Measurements from ENCODE around the gene HIKESHI. TPM values are rescaled to one million over a fixed set of nuclear protein-coding genes. Genes with fewer than 3 reads are reported as not detected.

Gene HIKESHI
- total and polyA plus RNA-seq, 2 of the 13 experiments (the other 11 are each of a cell fraction or from before 2014, with no cell fraction given), result 67.8 to 74.8 TPM

DNA sequence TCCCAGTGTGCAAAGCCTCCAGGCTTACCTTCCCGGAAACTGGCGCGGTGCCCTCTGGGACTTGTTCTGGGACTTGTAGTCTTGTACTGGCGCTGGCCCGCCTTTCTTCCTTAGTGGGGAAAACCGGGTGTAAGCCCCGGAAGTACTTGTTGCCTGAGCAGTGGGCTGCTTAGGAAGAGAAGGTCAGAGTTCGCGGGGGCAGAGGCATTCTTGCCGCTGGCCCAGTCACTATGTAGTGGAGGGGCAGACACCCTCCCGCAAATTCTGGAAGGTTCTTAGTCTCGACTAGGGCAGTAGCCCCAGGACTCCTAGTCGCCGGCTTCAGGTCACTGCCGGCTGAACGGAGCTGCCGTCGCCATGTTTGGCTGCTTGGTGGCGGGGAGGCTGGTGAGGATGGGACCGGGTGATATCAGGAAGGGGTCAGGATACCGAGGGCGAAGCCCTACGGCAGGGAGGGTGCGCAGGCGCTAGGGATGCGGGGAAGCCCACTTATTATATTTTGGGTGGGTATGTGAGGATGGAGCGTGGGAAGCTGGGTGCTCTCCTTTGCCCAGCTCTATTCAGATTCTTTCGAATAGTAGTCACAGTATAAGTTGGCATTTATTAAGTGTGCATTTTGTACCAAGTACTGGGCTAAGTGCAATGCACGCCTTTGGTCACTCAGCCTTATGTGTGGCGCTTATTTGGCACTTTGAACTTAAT lies at the start of gene HIKESHI (continued):
- TF ChIP-seq, protein P1, sequence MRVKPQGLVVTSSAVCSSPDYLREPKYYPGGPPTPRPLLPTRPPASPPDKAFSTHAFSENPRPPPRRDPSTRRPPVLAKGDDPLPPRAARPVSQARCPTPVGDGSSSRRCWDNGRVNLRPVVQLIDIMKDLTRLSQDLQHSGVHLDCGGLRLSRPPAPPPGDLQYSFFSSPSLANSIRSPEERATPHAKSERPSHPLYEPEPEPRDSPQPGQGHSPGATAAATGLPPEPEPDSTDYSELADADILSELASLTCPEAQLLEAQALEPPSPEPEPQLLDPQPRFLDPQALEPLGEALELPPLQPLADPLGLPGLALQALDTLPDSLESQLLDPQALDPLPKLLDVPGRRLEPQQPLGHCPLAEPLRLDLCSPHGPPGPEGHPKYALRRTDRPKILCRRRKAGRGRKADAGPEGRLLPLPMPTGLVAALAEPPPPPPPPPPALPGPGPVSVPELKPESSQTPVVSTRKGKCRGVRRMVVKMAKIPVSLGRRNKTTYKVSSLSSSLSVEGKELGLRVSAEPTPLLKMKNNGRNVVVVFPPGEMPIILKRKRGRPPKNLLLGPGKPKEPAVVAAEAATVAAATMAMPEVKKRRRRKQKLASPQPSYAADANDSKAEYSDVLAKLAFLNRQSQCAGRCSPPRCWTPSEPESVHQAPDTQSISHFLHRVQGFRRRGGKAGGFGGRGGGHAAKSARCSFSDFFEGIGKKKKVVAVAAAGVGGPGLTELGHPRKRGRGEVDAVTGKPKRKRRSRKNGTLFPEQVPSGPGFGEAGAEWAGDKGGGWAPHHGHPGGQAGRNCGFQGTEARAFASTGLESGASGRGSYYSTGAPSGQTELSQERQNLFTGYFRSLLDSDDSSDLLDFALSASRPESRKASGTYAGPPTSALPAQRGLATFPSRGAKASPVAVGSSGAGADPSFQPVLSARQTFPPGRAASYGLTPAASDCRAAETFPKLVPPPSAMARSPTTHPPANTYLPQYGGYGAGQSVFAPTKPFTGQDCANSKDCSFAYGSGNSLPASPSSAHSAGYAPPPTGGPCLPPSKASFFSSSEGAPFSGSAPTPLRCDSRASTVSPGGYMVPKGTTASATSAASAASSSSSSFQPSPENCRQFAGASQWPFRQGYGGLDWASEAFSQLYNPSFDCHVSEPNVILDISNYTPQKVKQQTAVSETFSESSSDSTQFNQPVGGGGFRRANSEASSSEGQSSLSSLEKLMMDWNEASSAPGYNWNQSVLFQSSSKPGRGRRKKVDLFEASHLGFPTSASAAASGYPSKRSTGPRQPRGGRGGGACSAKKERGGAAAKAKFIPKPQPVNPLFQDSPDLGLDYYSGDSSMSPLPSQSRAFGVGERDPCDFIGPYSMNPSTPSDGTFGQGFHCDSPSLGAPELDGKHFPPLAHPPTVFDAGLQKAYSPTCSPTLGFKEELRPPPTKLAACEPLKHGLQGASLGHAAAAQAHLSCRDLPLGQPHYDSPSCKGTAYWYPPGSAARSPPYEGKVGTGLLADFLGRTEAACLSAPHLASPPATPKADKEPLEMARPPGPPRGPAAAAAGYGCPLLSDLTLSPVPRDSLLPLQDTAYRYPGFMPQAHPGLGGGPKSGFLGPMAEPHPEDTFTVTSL (CRISPR knock-in tag; IDR thresholded peaks at IDR 0.05; ENCODE audit: borderline replicate concordance), result no peak; the same call in 1 of the 2 replicates
- peak; percentile 81 for TF ChIP-seq PPARG (CRISPR knock-in tag; conservative IDR thresholded peaks at IDR 0.05)
- TF ChIP-seq, protein P2, sequence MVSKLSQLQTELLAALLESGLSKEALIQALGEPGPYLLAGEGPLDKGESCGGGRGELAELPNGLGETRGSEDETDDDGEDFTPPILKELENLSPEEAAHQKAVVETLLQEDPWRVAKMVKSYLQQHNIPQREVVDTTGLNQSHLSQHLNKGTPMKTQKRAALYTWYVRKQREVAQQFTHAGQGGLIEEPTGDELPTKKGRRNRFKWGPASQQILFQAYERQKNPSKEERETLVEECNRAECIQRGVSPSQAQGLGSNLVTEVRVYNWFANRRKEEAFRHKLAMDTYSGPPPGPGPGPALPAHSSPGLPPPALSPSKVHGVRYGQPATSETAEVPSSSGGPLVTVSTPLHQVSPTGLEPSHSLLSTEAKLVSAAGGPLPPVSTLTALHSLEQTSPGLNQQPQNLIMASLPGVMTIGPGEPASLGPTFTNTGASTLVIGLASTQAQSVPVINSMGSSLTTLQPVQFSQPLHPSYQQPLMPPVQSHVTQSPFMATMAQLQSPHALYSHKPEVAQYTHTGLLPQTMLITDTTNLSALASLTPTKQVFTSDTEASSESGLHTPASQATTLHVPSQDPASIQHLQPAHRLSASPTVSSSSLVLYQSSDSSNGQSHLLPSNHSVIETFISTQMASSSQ (IDR thresholded peaks at IDR 0.05; ENCODE audit: low read depth), result peak; percentile 43; the same call in 1 of the 2 replicates
- TF ChIP-seq, protein P2 (CRISPR knock-in tag; IDR thresholded peaks at IDR 0.05; ENCODE audit: borderline replicate concordance), result peak; percentile 71; the same call in 1 of the 2 replicates
- no peak for TF ChIP-seq HNRNPH1 (optimal IDR thresholded peaks at IDR 0.05; ENCODE audit: low read depth, low read length)
- no peak for TF ChIP-seq MED8 (CRISPR knock-in tag; IDR thresholded peaks at IDR 0.05; ENCODE audit: insufficient replicate concordance)
- no peak for TF ChIP-seq KLF9 (CRISPR knock-in tag; IDR thresholded peaks at IDR 0.05; ENCODE audit: low read depth)
- TF ChIP-seq ZNF530 (CRISPR knock-in tag; IDR thresholded peaks at IDR 0.05; ENCODE audit: low read depth), result no peak
- TF ChIP-seq, protein P3, sequence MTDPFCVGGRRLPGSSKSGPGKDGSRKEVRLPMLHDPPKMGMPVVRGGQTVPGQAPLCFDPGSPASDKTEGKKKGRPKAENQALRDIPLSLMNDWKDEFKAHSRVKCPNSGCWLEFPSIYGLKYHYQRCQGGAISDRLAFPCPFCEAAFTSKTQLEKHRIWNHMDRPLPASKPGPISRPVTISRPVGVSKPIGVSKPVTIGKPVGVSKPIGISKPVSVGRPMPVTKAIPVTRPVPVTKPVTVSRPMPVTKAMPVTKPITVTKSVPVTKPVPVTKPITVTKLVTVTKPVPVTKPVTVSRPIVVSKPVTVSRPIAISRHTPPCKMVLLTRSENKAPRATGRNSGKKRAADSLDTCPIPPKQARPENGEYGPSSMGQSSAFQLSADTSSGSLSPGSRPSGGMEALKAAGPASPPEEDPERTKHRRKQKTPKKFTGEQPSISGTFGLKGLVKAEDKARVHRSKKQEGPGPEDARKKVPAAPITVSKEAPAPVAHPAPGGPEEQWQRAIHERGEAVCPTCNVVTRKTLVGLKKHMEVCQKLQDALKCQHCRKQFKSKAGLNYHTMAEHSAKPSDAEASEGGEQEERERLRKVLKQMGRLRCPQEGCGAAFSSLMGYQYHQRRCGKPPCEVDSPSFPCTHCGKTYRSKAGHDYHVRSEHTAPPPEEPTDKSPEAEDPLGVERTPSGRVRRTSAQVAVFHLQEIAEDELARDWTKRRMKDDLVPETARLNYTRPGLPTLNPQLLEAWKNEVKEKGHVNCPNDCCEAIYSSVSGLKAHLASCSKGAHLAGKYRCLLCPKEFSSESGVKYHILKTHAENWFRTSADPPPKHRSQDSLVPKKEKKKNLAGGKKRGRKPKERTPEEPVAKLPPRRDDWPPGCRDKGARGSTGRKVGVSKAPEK (CRISPR knock-in tag; IDR thresholded peaks at IDR 0.05; ENCODE audit: borderline replicate concordance), result no peak
- TF ChIP-seq, protein P4, sequence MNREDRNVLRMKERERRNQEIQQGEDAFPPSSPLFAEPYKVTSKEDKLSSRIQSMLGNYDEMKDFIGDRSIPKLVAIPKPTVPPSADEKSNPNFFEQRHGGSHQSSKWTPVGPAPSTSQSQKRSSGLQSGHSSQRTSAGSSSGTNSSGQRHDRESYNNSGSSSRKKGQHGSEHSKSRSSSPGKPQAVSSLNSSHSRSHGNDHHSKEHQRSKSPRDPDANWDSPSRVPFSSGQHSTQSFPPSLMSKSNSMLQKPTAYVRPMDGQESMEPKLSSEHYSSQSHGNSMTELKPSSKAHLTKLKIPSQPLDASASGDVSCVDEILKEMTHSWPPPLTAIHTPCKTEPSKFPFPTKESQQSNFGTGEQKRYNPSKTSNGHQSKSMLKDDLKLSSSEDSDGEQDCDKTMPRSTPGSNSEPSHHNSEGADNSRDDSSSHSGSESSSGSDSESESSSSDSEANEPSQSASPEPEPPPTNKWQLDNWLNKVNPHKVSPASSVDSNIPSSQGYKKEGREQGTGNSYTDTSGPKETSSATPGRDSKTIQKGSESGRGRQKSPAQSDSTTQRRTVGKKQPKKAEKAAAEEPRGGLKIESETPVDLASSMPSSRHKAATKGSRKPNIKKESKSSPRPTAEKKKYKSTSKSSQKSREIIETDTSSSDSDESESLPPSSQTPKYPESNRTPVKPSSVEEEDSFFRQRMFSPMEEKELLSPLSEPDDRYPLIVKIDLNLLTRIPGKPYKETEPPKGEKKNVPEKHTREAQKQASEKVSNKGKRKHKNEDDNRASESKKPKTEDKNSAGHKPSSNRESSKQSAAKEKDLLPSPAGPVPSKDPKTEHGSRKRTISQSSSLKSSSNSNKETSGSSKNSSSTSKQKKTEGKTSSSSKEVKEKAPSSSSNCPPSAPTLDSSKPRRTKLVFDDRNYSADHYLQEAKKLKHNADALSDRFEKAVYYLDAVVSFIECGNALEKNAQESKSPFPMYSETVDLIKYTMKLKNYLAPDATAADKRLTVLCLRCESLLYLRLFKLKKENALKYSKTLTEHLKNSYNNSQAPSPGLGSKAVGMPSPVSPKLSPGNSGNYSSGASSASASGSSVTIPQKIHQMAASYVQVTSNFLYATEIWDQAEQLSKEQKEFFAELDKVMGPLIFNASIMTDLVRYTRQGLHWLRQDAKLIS (CRISPR knock-in tag; IDR thresholded peaks at IDR 0.05), result no peak
- no peak for TF ChIP-seq POLR2AphosphoS2 (IDR thresholded peaks at IDR 0.05; ENCODE audit: low read depth, low read length)
- no peak for TF ChIP-seq ZBTB42 (CRISPR knock-in tag; IDR thresholded peaks at IDR 0.05)

Measured in HepG2 (cell line).